Measurements from ENCODE around the gene CDK12. TPM values are rescaled to one million over a fixed set of nuclear protein-coding genes. Genes with fewer than 3 reads are reported as not detected.
"Not testable (repeated sequence)": the region's sequence is repeated elsewhere in the genome, so short reads cannot be mapped to it uniquely, and the experiment has no call there.

CDK12 gene
- total RNA-seq, 2 experiments from 2014 or later: 99.6 to 108 TPM

DNA sequence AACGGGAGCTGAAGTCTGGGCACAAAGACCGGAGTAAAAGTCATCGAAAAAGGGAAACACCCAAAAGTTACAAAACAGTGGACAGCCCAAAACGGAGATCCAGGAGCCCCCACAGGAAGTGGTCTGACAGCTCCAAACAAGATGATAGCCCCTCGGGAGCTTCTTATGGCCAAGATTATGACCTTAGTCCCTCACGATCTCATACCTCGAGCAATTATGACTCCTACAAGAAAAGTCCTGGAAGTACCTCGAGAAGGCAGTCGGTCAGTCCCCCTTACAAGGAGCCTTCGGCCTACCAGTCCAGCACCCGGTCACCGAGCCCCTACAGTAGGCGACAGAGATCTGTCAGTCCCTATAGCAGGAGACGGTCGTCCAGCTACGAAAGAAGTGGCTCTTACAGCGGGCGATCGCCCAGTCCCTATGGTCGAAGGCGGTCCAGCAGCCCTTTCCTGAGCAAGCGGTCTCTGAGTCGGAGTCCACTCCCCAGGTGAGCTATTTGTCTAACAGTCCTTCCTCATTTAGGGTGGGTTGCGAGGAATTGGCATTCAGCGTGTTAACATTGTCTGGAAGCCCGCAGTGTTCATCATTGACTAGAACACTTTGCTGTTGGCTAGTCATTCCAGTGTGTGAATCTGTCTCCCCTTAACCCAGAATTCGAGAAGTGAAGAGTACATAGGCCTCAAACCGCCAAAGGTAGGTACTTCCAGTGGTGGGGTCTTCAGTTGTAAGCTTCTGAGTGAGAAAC, 1.5 kb downstream of the CDK12 start:
- H3K9me3 Mint-ChIP-seq: no peaks in the 10 kb centered on the region
- CTCF ChIA-PET: interaction anchor here (1.8 kb wide), 1 partner anchor 159 kb away, joined by 6 read pairs; no protein-coding TSS in a partner anchor
- TF ChIP-seq, protein P1, sequence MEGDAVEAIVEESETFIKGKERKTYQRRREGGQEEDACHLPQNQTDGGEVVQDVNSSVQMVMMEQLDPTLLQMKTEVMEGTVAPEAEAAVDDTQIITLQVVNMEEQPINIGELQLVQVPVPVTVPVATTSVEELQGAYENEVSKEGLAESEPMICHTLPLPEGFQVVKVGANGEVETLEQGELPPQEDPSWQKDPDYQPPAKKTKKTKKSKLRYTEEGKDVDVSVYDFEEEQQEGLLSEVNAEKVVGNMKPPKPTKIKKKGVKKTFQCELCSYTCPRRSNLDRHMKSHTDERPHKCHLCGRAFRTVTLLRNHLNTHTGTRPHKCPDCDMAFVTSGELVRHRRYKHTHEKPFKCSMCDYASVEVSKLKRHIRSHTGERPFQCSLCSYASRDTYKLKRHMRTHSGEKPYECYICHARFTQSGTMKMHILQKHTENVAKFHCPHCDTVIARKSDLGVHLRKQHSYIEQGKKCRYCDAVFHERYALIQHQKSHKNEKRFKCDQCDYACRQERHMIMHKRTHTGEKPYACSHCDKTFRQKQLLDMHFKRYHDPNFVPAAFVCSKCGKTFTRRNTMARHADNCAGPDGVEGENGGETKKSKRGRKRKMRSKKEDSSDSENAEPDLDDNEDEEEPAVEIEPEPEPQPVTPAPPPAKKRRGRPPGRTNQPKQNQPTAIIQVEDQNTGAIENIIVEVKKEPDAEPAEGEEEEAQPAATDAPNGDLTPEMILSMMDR (IDR thresholded peaks at IDR 0.05): no peak
- no peaks in the 10 kb centered on the region for H3K27me3 Mint-ChIP-seq
- Histone ChIP-seq H3K27ac (ENCODE audit: low read depth in 1 of 2, low read length in 2 of 2) (peak overlapping the region; percentile 95 to 96), H3K9me3 (ENCODE audit: control insufficient read depth in 1 of 2, insufficient read depth in 1 of 2, low read length in 2 of 2) (peaks cover 0 to 6% of the 10 kb centered on the region in 2 experiments), H3K27me3 (ENCODE audit: control insufficient read depth in 1 of 2, insufficient read depth in 2 of 2, low read length in 2 of 2) (no peaks in the 10 kb centered on the region), H3K36me3 (ENCODE audit: insufficient read depth, low read length) (peaks cover 10% of the 10 kb centered on the region), H3K4me1 (ENCODE audit: insufficient read depth, low read length) (peaks cover 41% of the 10 kb centered on the region), H3K4me3 (ENCODE audit: low read length) (peak overlapping the region; percentile 88)
- H3K4me1 Mint-ChIP-seq (ENCODE audit: low read depth): peaks cover 55% of the 10 kb centered on the region
- POLR2A ChIA-PET: interaction anchor here (0.9 to 4.7 kb wide), 9 partner anchors 12 to 637 kb away, joined by 3 to 204 read pairs (median 5); partner anchors contain the start of genes FBXL20, MED1, PSMD3 and RPL19
- no peak for ATAC-seq (ENCODE audit: poor library complexity)
- intact Hi-C loops (cut with DNase I, micrococcal nuclease): loop anchor here in 1 of 2 experiments (2.0 to 5.0 kb wide), 2 partner anchors 62 to 261 kb away; partner anchors contain the start of genes FBXL20 and RPL19
- peak in 3 of 14 experiments; percentile 11 to 37 (median 37) for DNase-seq
- peak overlapping the region; percentile 94 for H3K4me3 Mint-ChIP-seq
- peak overlapping the region; percentile 91 for H3K27ac Mint-ChIP-seq
- H3K36me3 Mint-ChIP-seq (ENCODE audit: low read depth): peaks cover 37% of the 10 kb centered on the region

DNA sequence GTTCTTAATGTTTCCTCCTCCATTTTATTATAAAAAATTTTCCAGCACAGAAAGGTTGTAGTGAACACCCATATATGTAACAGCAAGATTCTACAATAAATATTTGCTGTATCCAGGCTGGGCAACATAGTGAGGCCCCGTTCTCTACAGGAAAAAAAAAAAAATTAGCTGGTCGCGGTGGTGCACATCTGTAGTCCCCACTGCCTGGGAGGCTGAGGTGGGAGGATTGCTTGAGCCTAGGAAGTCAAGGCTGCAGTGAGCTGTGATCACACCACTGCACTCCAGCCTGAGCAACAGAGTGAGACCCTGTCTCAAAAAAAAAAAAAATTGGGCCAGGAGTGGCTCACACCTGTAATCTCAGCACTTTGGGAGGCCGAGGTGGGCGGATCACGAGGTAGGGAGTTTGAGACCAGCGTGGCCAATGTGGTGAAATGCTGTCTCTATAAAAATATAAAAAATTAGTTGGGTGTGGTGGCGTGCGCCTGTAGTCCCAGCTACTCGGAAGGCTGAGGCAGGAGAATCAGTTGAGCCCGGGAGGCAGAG, 3.4 kb downstream of the CDK12 start:
- H3K27ac ChIP-seq (ENCODE audit: low read depth in 1 of 2, low read length in 2 of 2); POLR2A ChIA-PET; ATAC-seq (ENCODE audit: poor library complexity); H3K9me3 ChIP-seq (ENCODE audit: control insufficient read depth in 1 of 2, insufficient read depth in 1 of 2, low read length in 2 of 2); H3K27me3 ChIP-seq (ENCODE audit: control insufficient read depth in 1 of 2, insufficient read depth in 2 of 2, low read length in 2 of 2); H3K9me3 Mint-ChIP-seq; DNase-seq; H3K27me3 Mint-ChIP-seq: not testable (repeated sequence)
- intact Hi-C loops (cut with DNase I, micrococcal nuclease): loop anchor here in 1 of 2 experiments (5.0 kb wide), 1 partner anchor 262 kb away; the partner anchor contains the start of gene RPL19
- Mint-ChIP-seq H3K36me3 (ENCODE audit: low read depth) (peaks cover 42% of the 10 kb centered on the region), H3K4me3 (peak overlapping the region; percentile 94), H3K27ac (peak overlapping the region; percentile 56), H3K4me1 (ENCODE audit: low read depth) (peaks cover 55% of the 10 kb centered on the region)
- Histone ChIP-seq H3K4me3 (ENCODE audit: low read length) (peak overlapping the region; percentile 88), H3K36me3 (ENCODE audit: insufficient read depth, low read length) (peaks cover 12% of the 10 kb centered on the region), H3K4me1 (ENCODE audit: insufficient read depth, low read length) (peaks cover 44% of the 10 kb centered on the region)
- CTCF ChIA-PET: interaction anchor here (0.7 to 1.6 kb wide), 3 partner anchors 32 to 258 kb away, joined by 3 to 4 read pairs (median 3); no protein-coding TSS in a partner anchor

DNA sequence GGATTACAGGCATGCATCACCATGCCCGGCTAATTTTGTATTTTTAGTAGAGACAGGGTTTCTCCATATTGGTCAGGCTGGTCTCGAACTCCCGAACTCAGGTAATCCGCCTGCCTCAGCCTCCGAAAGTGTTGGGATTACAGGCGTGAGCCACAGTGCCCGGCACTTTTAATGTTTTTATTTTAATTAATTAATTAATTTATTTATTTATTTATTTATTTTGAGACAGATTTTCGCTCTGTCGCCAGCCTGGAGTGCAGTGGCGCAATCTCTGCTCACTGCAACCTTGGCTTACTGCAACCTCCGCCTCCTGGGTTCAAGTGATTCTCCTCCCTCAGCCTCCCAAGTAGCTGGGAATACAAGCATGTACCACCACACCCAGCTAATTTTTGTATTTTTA, 7.3 kb downstream of the CDK12 start:
- DNase-seq; H3K4me3 ChIP-seq (ENCODE audit: low read length); ATAC-seq (ENCODE audit: poor library complexity); H3K27ac ChIP-seq (ENCODE audit: low read depth in 1 of 2, low read length in 2 of 2); H3K4me3 Mint-ChIP-seq; H3K27me3 Mint-ChIP-seq; H3K27ac Mint-ChIP-seq; CTCF ChIA-PET; H3K9me3 ChIP-seq (ENCODE audit: control insufficient read depth in 1 of 2, insufficient read depth in 1 of 2, low read length in 2 of 2); H3K9me3 Mint-ChIP-seq; POLR2A ChIA-PET; intact Hi-C loops (cut with DNase I, micrococcal nuclease); H3K27me3 ChIP-seq (ENCODE audit: control insufficient read depth in 1 of 2, insufficient read depth in 2 of 2, low read length in 2 of 2): not testable (repeated sequence)
- H3K4me1 ChIP-seq (ENCODE audit: insufficient read depth, low read length): peaks cover 28% of the 10 kb centered on the region
- peaks cover 43% of the 10 kb centered on the region for H3K4me1 Mint-ChIP-seq (ENCODE audit: low read depth)
- peaks cover 59% of the 10 kb centered on the region for H3K36me3 Mint-ChIP-seq (ENCODE audit: low read depth)
- peaks cover 48% of the 10 kb centered on the region for H3K36me3 ChIP-seq (ENCODE audit: insufficient read depth, low read length)

DNA sequence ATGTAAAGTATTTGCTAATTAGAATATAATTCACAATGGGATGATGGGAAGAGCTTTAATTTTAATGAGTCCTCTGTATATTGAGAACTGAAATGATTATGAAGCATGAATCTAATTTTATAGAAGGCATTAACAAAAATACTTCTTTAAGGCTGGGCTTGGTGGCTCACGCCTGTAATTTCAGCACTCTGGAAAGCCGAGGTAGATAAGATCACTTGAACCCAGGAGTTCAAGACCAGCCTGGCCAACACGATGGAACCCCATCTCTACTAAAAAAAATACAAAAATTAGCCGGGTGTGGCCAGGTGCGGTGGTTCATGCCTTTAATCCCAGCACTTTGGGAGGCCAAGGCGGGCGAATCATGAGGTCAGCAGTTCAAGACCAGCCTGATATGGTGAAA, 12.0 kb downstream of the CDK12 start:
- intact Hi-C loops (cut with DNase I, micrococcal nuclease): no loop called here
- no peak for ATAC-seq (ENCODE audit: poor library complexity)
- no peaks in the 10 kb centered on the region for H3K27me3 Mint-ChIP-seq
- TF ChIP-seq, protein P1 (IDR thresholded peaks at IDR 0.05): no peak
- peaks cover 48% of the 10 kb centered on the region for H3K36me3 Mint-ChIP-seq (ENCODE audit: low read depth)
- ChIA-PET CTCF (no interaction called here), POLR2A (interaction anchor here (0.7 to 2.2 kb wide), 3 partner anchors 12 to 282 kb away, joined by 3 to 7 read pairs (median 4); partner anchors contain the start of genes CDK12 and MED1)
- Histone ChIP-seq H3K4me3 (ENCODE audit: low read length) (no peak overlapping the region), H3K9me3 (ENCODE audit: control insufficient read depth in 1 of 2, insufficient read depth in 1 of 2, low read length in 2 of 2) (no peaks in the 10 kb centered on the region), H3K4me1 (ENCODE audit: insufficient read depth, low read length) (peaks cover 3% of the 10 kb centered on the region), H3K36me3 (ENCODE audit: insufficient read depth, low read length) (peaks cover 55% of the 10 kb centered on the region), H3K27me3 (ENCODE audit: control insufficient read depth in 1 of 2, insufficient read depth in 2 of 2, low read length in 2 of 2) (no peaks in the 10 kb centered on the region), H3K27ac (ENCODE audit: low read depth in 1 of 2, low read length in 2 of 2) (no peak overlapping the region)
- no peaks in the 10 kb centered on the region for H3K9me3 Mint-ChIP-seq
- DNase-seq: no peak
- H3K4me1 Mint-ChIP-seq (ENCODE audit: low read depth): peaks cover 8% of the 10 kb centered on the region
- no peak overlapping the region for H3K4me3 Mint-ChIP-seq
- H3K27ac Mint-ChIP-seq: no peak overlapping the region

DNA sequence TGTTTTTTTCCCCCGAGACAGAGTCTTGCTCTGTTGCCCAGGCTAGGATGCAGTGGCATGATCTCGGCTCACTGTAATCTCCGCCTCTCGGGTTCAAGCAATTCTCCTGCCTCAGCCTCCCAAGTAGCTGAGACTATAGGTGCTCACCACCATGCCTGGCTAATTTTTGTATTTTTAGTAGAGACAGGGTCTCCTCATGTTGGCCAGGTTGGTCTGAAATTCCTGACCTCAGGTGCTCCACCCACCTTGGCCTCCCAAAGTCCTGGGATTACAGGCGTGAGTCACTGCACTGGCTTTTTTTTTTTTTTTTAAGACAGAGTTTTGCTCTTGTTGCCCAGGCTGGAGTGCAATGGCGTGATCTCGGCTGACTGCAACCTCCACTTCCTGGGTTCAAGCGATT, 18.3 kb downstream of the CDK12 start:
- POLR2A ChIA-PET: interaction anchor here (1.3 kb wide), 1 partner anchor 17 kb away, joined by 5 read pairs; no protein-coding TSS in a partner anchor
- H3K9me3 Mint-ChIP-seq; H3K27ac Mint-ChIP-seq; intact Hi-C loops (cut with DNase I, micrococcal nuclease); H3K4me1 Mint-ChIP-seq (ENCODE audit: low read depth); ATAC-seq (ENCODE audit: poor library complexity); H3K9me3 ChIP-seq (ENCODE audit: control insufficient read depth in 1 of 2, insufficient read depth in 1 of 2, low read length in 2 of 2); H3K27me3 ChIP-seq (ENCODE audit: control insufficient read depth in 1 of 2, insufficient read depth in 2 of 2, low read length in 2 of 2); H3K4me1 ChIP-seq (ENCODE audit: insufficient read depth, low read length); H3K27me3 Mint-ChIP-seq; CTCF ChIA-PET; H3K27ac ChIP-seq (ENCODE audit: low read depth in 1 of 2, low read length in 2 of 2); H3K4me3 Mint-ChIP-seq; H3K4me3 ChIP-seq (ENCODE audit: low read length); DNase-seq: not testable (repeated sequence)
- H3K36me3 ChIP-seq (ENCODE audit: insufficient read depth, low read length): peaks cover 32% of the 10 kb centered on the region
- H3K36me3 Mint-ChIP-seq (ENCODE audit: low read depth): peaks cover 32% of the 10 kb centered on the region
